ENCODE results near the gene SMC1B. TPM values are rescaled to one million over a fixed set of nuclear protein-coding genes. Genes with fewer than 3 reads are reported as not detected.

The SMC1B gene
- total and polyA plus RNA-seq, 2 experiments from 2014 or later: 0.10 TPM; not detected in 1

DNA sequence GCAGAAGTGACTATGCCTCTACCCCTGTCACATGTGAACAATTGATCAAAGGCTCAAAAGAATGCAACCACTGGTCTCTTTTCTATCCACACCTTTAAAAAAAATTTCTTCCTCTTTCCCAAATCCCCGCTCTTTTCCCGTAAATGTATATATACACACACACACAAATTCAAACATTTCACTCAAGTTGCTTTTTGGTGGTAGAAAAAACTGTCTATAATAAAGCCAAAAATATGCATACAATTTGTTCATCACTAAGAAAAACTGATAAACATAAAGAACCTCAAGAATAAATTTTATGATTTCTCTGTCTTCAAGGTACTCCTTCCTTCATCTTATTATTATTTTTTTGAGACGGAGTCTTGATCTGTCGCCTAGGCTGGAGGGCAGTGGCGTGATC, 5.6 kb downstream of the SMC1B start:
- H3K27me3 Mint-ChIP-seq (ENCODE audit: insufficient read depth, low read depth, poor library complexity): peaks cover 14% of the 10 kb centered on the region
- Histone ChIP-seq H3K27me3 (ENCODE audit: insufficient read depth) (peaks cover 8% of the 10 kb centered on the region), H2AFZ (no peak overlapping the region), H3K4me1 (ENCODE audit: insufficient read depth) (no peaks in the 10 kb centered on the region), H3K79me2 (replicated peaks; ENCODE audit: insufficient read depth) (no peaks in the 10 kb centered on the region), H3K4me2 (no peak overlapping the region), H4K20me1 (replicated peaks; ENCODE audit: insufficient read depth) (no peaks in the 10 kb centered on the region), H3K9me2 (ENCODE audit: insufficient read depth) (no peaks in the 10 kb centered on the region), H3K36me3 (ENCODE audit: insufficient read depth) (no peaks in the 10 kb centered on the region), H3F3A (replicated peaks; ENCODE audit: low read depth) (no peaks in the 10 kb centered on the region), H3K27ac (ENCODE audit: low read depth) (no peak overlapping the region), H3K4me3 (no peak overlapping the region)
- DNase-seq (ENCODE audit: low spot score) (no peak), ATAC-seq (no peak)
- H3K27ac Mint-ChIP-seq: no peak overlapping the region
- no peak for TF ChIP-seq POLR2AphosphoS5 (IDR thresholded peaks at IDR 0.05; ENCODE audit: low read depth)
- no peak for TF ChIP-seq ZNF114 (CRISPR knock-in tag; IDR thresholded peaks at IDR 0.05)
- TF ChIP-seq, protein P1, sequence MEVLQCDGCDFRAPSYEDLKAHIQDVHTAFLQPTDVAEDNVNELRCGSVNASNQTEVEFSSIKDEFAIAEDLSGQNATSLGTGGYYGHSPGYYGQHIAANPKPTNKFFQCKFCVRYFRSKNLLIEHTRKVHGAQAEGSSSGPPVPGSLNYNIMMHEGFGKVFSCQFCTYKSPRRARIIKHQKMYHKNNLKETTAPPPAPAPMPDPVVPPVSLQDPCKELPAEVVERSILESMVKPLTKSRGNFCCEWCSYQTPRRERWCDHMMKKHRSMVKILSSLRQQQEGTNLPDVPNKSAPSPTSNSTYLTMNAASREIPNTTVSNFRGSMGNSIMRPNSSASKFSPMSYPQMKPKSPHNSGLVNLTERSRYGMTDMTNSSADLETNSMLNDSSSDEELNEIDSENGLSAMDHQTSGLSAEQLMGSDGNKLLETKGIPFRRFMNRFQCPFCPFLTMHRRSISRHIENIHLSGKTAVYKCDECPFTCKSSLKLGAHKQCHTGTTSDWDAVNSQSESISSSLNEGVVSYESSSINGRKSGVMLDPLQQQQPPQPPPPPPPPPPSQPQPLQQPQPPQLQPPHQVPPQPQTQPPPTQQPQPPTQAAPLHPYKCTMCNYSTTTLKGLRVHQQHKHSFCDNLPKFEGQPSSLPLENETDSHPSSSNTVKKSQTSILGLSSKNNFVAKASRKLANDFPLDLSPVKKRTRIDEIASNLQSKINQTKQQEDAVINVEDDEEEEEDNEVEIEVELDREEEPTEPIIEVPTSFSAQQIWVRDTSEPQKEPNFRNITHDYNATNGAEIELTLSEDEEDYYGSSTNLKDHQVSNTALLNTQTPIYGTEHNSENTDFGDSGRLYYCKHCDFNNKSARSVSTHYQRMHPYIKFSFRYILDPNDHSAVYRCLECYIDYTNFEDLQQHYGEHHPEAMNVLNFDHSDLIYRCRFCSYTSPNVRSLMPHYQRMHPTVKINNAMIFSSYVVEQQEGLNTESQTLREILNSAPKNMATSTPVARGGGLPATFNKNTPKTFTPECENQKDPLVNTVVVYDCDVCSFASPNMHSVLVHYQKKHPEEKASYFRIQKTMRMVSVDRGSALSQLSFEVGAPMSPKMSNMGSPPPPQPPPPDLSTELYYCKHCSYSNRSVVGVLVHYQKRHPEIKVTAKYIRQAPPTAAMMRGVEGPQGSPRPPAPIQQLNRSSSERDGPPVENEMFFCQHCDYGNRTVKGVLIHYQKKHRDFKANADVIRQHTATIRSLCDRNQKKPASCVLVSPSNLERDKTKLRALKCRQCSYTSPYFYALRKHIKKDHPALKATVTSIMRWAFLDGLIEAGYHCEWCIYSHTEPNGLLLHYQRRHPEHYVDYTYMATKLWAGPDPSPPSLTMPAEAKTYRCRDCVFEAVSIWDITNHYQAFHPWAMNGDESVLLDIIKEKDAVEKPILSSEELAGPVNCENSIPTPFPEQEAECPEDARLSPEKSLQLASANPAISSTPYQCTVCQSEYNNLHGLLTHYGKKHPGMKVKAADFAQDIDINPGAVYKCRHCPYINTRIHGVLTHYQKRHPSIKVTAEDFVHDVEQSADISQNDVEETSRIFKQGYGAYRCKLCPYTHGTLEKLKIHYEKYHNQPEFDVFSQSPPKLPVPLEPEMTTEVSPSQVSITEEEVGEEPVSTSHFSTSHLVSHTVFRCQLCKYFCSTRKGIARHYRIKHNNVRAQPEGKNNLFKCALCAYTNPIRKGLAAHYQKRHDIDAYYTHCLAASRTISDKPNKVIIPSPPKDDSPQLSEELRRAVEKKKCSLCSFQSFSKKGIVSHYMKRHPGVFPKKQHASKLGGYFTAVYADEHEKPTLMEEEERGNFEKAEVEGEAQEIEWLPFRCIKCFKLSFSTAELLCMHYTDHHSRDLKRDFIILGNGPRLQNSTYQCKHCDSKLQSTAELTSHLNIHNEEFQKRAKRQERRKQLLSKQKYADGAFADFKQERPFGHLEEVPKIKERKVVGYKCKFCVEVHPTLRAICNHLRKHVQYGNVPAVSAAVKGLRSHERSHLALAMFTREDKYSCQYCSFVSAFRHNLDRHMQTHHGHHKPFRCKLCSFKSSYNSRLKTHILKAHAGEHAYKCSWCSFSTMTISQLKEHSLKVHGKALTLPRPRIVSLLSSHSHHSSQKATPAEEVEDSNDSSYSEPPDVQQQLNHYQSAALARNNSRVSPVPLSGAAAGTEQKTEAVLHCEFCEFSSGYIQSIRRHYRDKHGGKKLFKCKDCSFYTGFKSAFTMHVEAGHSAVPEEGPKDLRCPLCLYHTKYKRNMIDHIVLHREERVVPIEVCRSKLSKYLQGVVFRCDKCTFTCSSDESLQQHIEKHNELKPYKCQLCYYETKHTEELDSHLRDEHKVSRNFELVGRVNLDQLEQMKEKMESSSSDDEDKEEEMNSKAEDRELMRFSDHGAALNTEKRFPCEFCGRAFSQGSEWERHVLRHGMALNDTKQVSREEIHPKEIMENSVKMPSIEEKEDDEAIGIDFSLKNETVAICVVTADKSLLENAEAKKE (CRISPR knock-in tag; IDR thresholded peaks at IDR 0.05): no peak
- peaks cover 4% of the 10 kb centered on the region; the same call in 2 of the 3 replicates for H3K9me3 Mint-ChIP-seq
- H3K4me1 Mint-ChIP-seq: no peaks in the 10 kb centered on the region
- peaks cover 3% of the 10 kb centered on the region; the same call in 1 of the 3 replicates for H3K36me3 Mint-ChIP-seq (ENCODE audit: low read depth)
- H3K4me3 Mint-ChIP-seq: no peak overlapping the region

DNA sequence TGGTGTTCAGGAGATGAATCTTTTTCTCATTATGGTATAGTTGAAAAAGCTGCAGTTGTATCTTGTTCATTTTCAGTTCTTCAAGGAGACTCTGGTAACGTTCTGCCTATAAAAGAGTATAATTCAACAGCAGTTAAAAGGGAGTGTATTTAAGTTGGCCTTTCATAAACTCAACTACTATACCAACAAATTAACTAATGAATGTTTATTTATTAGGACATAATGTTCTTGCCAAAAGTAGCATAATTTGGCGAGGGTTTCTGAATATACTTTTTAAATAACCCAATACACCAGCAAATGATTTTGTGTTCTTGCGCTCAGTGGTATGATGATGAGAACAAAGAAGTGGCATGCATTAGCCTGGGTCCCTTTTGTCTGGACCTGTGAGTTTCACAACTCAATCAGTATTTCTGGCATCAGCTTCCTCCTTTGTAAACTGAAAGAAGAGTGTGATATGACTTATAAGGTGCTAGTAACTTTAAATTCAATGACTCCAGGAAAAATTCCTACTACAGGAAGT, 10.9 kb downstream of the SMC1B start:
- Histone ChIP-seq H3K27ac (ENCODE audit: low read depth) (no peak overlapping the region), H3K79me2 (replicated peaks; ENCODE audit: insufficient read depth) (no peaks in the 10 kb centered on the region), H2AFZ (no peak overlapping the region), H3K4me1 (ENCODE audit: insufficient read depth) (no peaks in the 10 kb centered on the region), H4K20me1 (replicated peaks; ENCODE audit: insufficient read depth) (no peaks in the 10 kb centered on the region), H3F3A (replicated peaks; ENCODE audit: low read depth) (no peaks in the 10 kb centered on the region), H3K27me3 (ENCODE audit: insufficient read depth) (no peaks in the 10 kb centered on the region), H3K9me2 (ENCODE audit: insufficient read depth) (no peaks in the 10 kb centered on the region), H3K4me2 (no peak overlapping the region), H3K36me3 (ENCODE audit: insufficient read depth) (no peaks in the 10 kb centered on the region), H3K4me3 (no peak overlapping the region)
- Mint-ChIP-seq H3K27ac (no peak overlapping the region), H3K4me3 (no peak overlapping the region), H3K36me3 (ENCODE audit: low read depth) (no peaks in the 10 kb centered on the region), H3K9me3 (peaks cover 3% of the 10 kb centered on the region; the same call in 2 of the 3 replicates), H3K4me1 (no peaks in the 10 kb centered on the region), H3K27me3 (ENCODE audit: insufficient read depth, low read depth, poor library complexity) (peaks cover 4% of the 10 kb centered on the region)
- ATAC-seq (no peak), DNase-seq (ENCODE audit: low spot score) (no peak)
- TF ChIP-seq, protein P2, sequence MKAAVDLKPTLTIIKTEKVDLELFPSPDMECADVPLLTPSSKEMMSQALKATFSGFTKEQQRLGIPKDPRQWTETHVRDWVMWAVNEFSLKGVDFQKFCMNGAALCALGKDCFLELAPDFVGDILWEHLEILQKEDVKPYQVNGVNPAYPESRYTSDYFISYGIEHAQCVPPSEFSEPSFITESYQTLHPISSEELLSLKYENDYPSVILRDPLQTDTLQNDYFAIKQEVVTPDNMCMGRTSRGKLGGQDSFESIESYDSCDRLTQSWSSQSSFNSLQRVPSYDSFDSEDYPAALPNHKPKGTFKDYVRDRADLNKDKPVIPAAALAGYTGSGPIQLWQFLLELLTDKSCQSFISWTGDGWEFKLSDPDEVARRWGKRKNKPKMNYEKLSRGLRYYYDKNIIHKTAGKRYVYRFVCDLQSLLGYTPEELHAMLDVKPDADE (IDR thresholded peaks at IDR 0.05): no peak
- TF ChIP-seq, protein P3, sequence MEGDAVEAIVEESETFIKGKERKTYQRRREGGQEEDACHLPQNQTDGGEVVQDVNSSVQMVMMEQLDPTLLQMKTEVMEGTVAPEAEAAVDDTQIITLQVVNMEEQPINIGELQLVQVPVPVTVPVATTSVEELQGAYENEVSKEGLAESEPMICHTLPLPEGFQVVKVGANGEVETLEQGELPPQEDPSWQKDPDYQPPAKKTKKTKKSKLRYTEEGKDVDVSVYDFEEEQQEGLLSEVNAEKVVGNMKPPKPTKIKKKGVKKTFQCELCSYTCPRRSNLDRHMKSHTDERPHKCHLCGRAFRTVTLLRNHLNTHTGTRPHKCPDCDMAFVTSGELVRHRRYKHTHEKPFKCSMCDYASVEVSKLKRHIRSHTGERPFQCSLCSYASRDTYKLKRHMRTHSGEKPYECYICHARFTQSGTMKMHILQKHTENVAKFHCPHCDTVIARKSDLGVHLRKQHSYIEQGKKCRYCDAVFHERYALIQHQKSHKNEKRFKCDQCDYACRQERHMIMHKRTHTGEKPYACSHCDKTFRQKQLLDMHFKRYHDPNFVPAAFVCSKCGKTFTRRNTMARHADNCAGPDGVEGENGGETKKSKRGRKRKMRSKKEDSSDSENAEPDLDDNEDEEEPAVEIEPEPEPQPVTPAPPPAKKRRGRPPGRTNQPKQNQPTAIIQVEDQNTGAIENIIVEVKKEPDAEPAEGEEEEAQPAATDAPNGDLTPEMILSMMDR (conservative IDR thresholded peaks at IDR 0.05; ENCODE audit: low read depth in 2 of 2): no peak
- TF ChIP-seq ZNF331 (CRISPR knock-in tag; IDR thresholded peaks at IDR 0.05; ENCODE audit: low read depth): no peak
